Left renal cortex interstitium (tissue), 4 donors: ENCODE measurements around the gene ABLIM1. TPM values are rescaled to one million over a fixed set of nuclear protein-coding genes. Genes with fewer than 3 reads are reported as not detected.

Experiments used
- DNase-seq, 4 donors: peaks; one replicate each; pipeline ENCODE4 v3.0.0-alpha.2; 2013; ENCODE audit warnings: low read depth in 4 of 4, low spot score in 2 of 4, missing footprints in 1 of 4
- polyA plus RNA-seq, 4 donors: library from polyadenylated mRNA; unstranded; fragments of 120-200 nt; gene quantifications; one replicate each; pipeline ENCODE4 v1.2.1, GENCODE V29; 2013; ENCODE audit not compliant: insufficient read length in 4 of 4

The ABLIM1 gene
- polyA plus RNA-seq, 4 donors, result 85.7 to 118 (median 95.5) TPM

DNA sequence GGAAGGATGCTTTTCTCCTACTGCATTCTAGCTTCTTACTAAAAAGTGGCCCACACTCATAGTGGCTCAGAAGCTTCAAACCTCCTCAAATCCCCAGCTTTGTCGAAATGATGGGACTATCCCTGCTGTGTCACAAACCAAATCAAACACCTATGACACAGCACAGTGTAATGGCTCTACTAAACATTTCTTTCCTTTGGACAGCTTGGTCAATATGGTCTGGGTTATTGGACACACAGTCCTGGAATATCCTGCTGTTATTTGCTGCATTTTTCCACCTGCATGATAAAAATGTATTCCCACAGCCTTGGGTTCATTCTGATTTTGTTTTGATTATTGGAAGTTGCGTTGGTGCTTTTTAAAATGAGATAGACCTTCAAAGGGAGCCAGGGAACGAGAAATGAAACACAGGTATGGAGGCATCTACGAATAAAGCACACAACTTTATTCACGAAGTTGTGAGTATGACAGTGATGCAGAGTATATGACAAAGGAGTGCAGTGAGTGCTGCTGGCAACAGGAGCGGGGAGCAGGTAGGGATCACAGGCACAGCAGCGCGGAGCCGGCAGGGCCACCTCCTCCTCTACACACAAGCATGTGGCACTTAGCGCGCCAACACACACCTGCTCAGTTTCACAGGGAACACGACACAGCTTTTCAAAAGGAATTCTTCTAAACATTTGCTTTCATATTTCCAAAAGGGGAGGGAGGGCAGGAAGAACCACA lies 227.2 kb downstream of the ABLIM1 start:
- no peak for DNase-seq

DNA sequence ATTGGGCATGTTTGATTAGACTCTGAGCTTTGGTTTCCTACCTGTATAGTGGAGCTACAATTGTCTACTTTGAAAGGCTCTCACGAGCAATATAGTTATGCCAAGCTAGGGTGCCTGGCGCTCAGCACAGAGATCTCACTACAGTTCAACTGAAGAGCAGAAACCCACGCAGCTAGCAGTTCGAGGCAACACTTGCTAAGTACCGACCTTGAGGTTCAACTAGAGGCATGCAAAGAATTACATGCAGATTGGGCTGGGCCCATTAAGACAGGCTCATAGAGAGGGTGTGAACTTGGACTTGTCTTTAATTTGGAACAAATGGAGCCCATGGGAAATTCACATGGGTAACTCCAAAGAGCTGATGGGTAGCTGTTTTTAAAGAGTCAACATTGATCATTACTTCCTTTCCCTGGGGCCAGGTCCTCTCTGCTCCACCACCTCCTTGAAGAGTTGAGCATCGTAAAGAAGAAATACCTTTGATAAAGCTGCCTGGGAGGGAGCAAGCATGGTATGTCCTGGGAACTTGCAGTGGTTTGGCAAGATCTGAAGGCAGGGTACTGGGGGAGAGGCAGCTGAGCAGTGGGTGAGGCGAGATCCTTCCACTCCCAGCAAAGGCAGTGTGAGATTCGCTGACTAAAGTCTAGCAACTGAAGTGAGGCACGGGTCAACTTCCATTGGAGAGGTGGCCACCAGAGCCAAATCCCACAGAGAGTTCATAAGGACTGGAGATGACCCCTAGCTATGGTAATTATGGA lies 228.3 kb downstream of the ABLIM1 start:
- no peak for DNase-seq

DNA sequence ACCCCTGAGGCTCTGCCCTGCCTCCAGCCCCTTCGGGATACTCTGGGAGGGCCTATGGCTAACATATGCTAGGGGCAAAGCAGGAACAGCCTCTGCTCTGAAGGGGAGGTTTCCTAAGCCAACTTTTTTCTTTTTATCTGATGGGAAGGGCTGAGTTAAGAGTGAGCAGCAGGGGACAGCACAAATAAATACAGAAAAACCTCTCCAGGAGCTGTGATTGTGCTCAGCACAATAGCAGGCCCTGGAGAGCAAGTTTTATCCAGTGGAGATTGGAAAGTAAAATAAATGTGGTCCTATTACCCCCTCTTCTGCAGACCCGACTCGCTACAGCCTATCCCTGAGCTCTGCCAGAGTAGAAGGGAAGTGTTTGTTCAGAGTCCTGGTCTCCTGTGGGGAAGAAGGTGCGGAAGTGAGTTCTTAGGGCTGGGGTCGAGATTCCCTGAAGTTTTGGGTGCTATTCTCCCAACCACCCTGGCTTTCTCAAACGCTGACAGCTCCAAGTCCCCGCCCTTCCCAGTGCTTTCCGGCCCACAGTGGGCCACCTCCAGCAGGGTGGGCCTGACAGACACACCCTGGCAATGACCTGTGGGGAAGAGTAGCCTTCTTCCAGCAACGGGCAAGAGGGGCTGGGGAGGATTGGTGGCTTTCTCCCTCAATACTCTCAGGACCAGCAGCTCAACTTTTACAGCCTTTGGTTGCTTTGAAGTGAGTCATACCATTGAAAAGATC lies 230.8 kb downstream of the ABLIM1 start:
- no peak for DNase-seq

DNA sequence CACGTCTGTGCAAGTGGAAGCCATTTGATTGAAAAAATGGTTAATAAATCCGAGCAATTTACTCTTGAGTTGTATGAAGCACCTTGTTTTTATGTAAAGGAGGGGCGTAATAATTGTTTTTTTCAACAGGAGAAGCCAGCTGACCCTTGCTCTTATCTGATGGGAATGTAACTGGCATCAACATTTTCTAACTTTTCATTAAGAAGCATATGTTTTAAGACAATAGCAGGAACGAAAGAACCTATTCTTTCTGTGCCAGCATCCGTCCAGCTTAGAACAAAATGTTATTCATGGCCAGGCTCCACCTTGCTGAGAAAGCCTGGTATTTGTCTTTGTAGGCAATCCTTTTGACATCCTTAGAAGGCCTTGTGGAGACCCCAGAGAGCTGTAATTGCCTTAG lies 231.6 kb downstream of the ABLIM1 start:
- DNase-seq, result no peak

DNA sequence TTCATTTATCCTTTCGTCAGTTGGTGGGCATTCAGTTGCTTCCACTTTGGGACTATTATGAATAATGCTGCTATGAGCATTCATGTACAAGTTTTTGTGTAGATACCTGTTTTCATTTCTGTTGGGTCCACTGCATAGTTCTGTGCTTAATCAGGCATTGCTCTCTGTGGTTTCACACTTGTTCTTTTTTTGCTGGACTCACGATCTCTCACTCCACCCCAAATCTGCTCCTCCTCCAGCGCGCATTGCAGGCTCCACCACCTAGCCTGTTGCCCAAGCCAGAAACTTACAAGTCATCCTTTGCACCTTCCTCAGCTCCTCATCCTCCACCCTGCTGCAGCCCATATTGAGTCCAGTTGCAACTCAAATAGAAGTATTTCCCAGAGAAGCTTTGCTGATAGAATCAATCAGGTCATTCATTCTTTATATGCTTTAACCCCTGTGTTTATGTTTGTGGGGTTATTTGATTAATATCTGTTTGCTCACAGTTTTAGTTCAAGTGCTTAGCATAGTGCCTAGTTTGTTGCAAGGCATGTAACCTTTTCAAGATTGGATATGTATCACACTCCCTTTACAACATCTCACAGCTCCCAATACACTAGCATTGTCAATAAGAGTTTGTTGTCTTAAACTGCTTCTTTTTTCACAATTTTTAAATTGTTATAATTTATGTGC lies 237.1 kb downstream of the ABLIM1 start:
- DNase-seq, result no peak

DNA sequence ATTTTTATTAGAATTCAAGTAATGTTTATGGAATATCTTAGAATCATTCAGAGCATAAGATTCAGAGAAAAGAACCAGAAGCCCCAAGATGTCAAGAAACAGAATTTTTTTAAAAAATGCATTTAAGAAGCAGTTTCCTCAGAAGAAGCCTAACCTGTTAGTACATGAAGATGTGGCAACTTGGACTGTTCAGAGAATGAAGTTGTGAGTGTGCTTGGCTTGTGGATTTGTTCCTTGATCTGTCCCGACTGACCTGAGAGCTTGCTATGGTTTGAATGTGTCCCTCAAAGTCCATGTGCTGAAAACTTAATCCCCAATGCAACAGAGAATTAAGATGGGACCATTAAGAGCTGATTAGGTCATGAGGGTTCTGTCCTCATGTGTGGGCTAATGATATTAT lies 240.0 kb downstream of the ABLIM1 start:
- DNase-seq, result no peak

DNA sequence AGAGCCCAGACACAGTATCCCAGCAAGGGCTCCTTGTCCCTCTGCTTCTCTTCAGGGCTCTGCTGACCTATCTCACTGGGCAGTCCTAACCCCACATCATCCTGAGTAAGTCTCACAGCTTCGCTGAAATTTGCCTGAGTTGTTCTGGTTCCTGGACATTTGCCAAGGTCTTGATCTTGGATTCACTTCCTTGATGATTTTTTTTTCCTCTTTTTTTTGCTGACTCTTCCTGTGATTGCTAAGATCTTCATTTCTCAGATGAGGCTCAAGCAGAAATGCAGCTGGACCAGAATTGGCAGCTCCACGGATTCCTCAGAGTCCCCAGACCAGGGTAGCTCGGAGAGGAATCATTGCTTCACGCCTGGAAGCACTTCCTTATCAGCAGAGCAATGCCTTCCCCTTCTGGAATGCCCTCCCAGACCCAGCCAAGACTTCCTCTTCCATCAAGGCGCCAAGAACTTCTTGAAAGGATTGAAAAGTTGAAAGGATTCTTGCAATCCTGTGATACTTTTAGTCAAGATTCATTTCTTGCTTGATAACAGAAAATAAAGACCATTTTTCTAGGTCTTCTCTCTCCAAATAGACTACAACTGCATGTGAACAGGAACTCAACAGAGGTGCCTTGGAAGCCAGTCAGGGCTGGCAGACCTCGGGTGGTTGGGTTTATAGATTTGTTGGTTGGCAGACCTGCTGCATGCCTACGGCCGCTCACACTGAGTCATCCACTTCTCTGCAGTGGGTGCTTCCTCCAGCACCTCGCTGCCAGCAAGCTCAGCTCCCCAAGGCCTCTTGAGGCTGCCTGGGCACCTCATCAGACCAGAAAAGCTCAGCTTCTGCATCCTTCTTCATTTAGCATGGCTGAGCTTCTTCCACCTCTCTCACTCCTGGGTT lies 244.9 kb downstream of the ABLIM1 start:
- no peak for DNase-seq

DNA sequence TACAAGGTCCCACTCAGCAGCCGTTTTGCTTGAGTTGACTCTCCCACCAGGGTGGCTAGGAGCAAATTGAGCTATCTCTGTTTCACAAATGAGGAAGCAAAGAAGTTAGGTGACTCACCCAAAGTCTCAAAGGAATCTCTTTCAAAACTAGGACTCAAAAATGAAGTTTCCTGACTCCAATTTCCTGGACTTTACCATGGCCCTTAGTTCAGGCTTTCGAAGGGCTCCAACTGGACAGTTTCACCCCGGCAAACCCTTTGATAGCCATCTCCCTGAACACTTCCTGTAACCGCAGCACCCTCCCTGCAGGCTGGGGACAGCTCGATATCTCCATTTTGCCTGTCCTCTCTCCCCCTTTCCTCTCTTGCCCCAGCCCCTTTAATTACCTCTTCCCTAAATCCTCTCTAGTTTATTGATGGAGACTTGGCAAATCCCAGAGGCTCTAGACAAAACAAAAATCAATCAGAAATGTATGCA lies 249.1 kb downstream of the ABLIM1 start:
- no peak for DNase-seq

DNA sequence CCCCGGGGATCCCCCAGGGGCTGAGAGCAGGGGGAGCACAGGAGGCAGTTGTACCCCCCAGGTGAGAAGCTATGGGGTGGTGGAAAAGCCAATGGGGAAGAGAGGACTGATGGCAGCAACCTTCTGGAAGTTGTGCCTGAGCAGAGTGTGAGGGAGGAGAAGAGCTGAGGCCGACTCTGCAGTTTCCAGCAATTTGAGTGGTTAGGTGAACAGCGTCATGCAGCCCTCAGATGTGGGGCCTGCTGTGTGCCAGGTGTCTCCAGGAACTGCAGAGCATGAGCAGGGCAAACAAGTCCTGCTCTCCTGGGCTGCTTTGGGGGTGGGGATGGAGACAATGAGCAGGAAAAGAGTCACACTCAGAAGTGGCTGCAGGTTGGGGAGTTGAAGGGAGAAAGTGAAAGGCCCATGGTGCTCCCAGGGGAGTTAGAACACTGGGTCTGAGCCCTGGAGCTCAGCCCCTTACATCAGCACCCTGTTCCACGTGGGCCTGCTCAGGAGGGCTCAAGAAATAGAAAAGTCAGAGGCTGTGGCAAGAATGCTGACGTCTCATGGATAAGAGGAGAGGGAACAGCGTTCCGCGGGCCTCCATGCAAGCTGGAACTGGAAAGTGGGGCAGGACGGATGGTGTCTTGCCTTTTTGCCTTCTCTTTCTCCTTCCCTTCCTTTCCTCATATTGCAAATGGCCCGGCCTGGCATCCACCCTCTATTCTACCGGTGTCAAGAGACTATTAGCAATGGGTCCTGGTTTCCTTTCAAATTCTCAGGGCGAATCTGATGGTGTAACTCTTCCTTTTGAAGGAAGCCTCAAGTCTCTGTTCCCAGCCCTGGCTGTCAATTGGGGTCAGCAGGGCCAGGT lies 249.7 kb downstream of the ABLIM1 start:
- no peak for DNase-seq

DNA sequence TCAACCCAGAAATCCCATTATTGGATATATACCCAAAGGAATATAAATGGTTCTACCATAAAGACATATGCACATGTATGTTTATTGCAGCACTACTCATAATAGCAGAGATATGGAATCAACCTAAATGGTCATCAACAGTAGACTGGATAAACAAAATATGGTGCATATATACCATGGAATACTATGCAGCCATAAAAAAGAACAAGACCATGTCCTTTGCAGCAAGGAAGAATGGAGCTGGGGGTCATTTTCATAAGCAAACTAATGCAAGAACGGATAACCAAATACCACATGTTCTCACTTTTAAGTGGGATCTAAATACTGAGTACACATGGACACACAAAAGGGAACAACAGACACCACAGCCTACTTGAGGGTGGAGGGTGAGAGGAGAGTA lies 251.6 kb downstream of the ABLIM1 start:
- no peak for DNase-seq

DNA sequence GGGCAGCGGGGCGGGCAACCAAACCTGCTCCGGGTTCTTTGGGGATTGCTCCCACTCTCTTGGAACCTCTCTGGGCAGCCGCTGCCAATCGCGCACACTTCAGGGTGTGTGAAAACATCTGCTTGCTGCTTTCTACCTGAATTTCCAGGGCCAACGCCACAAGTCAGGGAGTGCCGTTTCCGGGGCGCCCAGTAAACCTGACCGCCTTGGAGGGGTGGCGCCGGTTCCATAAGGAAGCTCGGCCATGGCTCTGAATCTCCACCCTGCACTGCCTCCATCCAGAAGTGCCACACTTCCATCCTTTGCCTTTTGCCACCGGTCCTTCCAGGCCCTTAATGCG lies 253.1 kb downstream of the ABLIM1 start:
- DNase-seq, result no peak

DNA sequence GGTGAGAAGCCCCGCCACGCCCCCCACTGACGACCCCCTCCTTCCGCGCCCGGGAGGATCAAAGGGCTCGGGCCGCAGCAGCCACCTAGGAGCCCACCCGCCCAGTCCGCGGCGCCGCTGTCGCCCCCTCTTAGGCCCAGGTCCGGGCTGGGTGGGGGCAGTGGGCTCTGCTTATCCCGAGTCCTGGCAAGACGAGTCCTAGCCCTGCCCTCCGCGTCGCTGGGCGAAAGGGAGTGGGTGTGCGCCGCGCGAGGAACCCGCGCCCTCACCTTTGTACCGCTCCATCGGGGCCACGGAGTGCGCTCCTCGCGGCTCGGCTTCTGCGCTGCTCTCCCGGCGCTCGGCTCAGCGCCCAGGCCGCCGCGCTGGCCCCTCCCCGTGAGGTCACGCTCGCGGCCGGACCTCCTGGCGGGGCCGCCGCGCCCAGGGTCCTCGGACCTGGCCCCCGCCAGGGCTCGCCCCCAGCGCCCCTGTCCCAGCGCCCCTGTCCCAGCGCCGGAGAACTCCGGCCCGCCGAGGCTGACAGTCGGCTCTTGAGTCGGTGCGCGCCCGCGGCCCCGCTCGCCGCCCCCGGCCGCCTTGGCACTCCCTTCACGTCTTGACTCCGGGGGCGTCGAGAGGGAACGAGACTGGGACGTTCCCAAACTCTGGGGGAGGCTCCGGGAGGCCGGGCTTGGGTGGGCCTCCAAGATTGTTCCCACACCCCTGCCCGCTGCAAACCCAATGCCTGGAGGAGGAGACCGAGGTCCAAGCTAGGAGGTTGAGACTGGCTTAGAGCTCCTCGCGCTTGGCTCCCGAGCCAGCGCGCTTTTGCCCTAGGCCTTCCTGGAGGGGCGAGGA lies 253.7 kb downstream of the ABLIM1 start, which contains the start of gene AFAP1L2:
Gene AFAP1L2 (minus strand): TSS at position 332 of the 840 bp plus-strand sequence. CDS start 47 bp downstream, at position 285.
- DNase-seq, result no peak

DNA sequence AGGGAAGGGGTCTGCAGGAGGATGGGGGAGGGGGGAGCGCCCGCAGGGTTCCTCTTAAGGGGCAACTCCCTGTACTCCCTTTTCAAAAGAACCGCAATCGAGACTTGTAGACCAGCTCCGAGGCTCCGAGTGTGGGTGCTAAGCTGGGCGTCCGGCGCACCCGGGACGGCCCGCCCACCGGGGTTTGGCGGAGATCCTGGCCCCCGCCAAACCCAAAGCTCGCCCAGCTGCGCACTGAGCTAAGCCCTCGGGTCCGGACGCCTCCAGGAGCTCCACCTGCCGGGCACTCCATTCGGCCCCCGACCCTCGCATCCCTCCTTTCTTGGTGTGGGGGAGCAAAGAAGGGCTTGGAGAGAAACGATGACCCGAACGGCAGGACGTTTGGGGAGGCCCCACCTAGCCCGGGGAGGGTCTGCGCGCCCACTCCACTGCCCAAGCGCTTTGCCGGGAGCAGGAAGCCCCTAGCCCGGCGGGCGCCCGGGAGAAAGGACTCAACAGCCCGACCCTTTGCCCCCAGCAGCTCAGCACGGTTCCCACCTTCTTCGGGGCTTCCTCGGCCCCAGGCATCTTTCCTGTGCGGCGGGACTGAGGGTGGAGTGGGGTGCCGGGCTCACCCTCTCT lies 254.4 kb downstream of the ABLIM1 start:
- DNase-seq, result no peak

DNA sequence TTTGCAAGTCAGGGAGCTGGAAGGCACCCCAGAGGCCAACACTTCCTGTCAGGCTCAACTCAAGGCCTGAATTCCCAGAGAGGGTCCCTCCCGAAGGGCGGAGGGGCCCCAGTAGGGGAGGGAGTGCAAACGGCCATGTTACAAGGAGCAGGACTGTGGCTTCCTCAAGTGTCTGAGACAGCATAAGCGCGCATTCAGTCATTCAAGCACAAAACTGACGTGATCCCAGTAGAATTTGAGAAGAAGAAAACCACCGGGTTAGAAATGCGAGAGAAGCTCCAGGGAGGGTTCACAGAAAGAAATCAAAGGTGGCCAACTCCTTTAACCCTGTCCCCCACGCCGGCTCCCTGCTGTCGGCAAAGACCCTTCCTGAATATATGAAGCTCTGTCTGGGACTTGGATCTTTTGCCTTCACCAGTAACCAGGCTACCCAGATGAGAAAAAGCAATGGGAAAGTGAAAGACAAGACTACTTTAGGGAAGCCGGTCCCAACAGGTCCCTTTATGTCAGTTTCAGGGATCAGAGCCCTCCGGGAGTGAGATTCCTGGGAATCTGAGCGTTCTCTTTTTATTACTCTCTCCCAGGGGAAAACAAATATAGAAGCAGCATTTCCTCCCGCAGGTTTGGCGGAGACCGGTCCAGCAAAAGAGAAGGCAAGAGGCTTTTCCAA lies 255.1 kb downstream of the ABLIM1 start:
- no peak for DNase-seq

DNA sequence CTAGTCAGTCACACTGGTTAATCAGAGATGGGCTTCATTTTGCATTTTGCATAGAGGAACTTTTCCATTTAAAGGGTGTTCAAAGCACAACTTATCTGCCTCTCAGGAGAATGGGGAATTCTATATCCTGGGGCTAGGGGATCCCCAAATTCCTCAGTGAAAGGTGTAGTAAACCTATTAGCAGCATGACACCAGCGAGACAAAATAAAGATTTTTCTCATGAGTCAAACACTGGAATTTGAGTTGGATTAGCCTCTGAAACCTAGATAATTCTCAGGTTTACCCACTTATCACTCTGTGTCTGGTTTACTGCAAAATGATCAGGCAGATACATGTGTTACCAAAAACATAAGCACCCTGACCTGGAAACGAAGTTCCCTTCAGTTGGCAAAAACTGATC lies 255.8 kb downstream of the ABLIM1 start:
- DNase-seq, result no peak

DNA sequence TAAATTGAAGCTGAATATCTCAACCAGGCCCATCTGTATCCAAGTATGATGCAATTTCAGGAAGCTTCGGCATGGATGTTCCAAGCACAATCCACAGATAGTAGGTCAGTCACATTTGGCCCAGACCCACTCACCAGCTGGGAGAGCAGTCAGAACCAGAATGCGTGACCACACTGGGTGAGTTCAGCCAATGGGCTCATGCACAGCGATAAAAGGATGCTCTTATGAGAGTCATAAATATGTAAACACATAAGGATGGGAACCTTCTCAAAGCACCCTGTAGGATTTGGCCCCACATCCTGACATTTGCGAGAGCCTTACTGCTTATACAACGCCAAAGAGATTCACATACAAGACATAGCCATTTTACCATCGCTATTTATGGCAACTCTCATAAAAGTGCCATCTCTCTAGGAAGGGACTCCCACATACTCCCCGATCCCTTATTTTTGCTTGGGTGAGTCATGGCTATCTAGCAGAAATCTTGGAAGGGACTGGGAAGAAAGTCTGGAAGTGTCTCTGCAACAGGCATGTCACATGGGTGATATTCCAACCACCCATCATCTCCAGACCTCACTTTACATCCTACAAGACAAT lies 256.8 kb downstream of the ABLIM1 start:
- no peak for DNase-seq

DNA sequence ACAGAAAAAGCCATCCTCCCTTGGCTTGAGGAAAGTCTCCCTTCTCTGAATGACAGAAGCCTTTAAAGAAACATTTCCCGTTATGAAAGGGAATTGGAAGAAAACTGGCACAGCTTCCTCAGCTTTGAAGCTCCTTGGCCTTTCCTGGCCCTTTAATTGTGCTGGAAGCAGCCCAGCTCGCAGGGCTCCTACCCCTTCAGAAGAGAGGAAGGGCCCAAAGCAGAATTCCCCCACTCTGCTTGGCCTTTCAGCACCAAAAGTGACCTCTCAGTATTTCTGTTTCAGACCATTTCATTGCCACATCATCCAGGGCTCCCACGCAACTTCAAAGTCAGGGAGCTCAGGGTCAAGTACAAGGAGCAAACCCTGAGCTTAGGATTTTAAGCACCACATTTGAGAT lies 258.0 kb downstream of the ABLIM1 start:
- DNase-seq, result no peak
